ENCODE data around the gene RTKN2.

GRCh38 chr10:62233356-62234076, 35.1 kb downstream of the RTKN2 start:
- TF ChIP-seq, protein P1, sequence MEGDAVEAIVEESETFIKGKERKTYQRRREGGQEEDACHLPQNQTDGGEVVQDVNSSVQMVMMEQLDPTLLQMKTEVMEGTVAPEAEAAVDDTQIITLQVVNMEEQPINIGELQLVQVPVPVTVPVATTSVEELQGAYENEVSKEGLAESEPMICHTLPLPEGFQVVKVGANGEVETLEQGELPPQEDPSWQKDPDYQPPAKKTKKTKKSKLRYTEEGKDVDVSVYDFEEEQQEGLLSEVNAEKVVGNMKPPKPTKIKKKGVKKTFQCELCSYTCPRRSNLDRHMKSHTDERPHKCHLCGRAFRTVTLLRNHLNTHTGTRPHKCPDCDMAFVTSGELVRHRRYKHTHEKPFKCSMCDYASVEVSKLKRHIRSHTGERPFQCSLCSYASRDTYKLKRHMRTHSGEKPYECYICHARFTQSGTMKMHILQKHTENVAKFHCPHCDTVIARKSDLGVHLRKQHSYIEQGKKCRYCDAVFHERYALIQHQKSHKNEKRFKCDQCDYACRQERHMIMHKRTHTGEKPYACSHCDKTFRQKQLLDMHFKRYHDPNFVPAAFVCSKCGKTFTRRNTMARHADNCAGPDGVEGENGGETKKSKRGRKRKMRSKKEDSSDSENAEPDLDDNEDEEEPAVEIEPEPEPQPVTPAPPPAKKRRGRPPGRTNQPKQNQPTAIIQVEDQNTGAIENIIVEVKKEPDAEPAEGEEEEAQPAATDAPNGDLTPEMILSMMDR (conservative IDR thresholded peaks at IDR 0.05; ENCODE audit: low read length): no peak
- TF ChIP-seq EZH2phosphoT487 (IDR thresholded peaks at IDR 0.05; ENCODE audit: borderline replicate concordance): no peak

All from Loucy (cell line).